ENCODE data around the gene RIMBP2. TPM values are rescaled to one million over a fixed set of nuclear protein-coding genes. Genes with fewer than 3 reads are reported as not detected.

Gene RIMBP2
- polyA plus RNA-seq, 3 donors, result 16.5 to 26.5 (median 20.9) TPM

- DNase-seq (ENCODE audit: extremely low read depth in 1 of 11, low read depth in 9 of 11, low spot score in 4 of 11), result no peak
These were observed 310.8 kb downstream of the RIMBP2 start for GRCh38 chr12:130405332-130405731.

DNA sequence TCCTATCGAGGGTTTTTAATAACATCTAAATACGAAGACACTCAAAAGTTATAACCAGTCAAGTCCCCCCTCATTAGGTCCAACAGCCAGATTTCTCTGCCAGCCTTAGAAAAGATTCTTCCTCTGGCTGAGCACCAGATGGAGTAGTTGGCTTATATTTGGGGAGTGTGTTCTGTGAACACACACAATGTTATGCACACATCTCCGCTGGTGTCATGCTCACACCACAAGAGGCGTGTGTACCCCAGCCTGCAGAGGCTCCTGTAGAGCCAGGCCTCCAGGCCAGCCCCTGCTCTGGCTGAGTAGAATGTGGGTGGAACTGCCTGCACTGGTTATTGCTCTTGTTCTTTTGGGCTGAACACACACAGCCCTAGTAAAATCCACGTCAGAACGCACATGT is 314.4 kb downstream of the RIMBP2 start:
- DNase-seq (ENCODE audit: extremely low read depth in 1 of 11, low read depth in 9 of 11, low spot score in 4 of 11), result peak in 4 of 11 donors; percentile 2 to 13 (median 4)

DNA sequence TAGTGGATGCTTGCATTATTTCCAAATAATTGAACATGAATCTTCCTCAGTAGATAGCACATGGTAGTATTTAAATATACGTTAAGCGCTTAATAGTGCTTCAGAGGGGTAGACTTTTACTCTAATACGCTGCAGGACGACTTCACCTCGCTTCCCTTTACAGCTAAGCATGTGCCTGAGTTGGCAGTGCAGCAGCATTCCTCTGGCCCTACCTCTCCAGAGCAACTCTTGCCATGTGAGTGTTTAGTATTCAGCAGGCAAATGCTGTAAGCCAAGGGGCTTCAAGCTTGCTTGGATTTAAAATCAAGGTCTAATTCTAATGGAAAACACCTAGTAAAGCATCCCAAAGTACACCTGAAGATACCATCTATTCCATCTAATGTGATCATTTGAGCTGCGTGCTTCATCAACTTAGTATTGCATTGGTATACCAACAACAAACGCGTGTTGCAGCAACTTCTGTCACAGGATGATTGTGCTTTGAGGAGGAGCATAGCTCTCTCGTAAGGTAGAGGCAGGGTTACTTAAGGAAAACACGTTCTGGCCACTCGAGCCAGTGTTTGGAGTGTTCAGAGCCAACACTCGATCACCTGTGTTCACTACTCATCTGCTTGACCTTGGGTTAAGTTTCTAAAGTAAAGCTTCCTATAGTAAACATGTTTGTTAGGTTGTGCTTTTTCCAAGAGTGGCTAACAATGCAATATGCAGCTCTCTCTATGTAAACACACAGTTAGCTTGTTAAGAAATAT is 317.8 kb downstream of the RIMBP2 start:
- no peak for DNase-seq (ENCODE audit: extremely low read depth in 1 of 11, low read depth in 9 of 11, low spot score in 4 of 11)

DNA sequence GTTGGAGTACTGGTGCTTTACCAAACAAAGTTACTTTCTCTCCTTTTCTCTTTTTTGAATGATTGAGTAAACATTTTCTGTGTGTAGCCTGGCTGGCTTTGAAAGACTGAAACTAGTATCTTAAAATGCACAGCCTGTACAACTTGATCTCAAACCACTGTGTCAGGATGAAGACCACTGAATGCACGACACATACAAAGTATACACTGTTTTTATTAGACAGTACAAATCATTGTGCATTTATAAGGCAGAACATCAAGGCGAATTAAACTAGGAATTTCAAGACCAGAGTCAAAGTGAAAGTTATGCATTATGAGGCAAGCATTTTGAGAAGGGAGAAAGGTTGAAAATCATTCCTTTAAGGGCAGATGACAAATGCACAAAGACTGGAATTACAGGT is 319.4 kb downstream of the RIMBP2 start:
- no peak for DNase-seq (ENCODE audit: extremely low read depth in 1 of 11, low read depth in 9 of 11, low spot score in 4 of 11)

DNA sequence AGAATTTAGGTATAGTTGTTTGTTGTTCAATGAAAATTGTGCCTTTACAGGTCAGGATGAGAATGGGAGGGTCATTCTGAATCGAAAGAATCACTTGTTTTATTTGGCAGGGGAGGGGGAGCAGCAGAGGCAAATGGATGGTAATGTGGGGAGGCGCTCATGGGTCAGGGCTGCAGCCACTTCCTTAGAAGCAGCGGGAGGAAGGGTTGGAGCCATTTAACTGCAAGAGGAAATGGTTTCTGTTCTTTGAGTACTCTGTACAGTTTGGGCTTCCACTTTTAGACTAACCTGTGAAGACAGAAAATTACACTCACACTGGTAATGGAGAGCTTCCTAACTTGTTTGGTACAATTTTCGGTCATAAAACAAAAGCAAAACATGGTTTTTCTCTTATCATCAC is 321.2 kb downstream of the RIMBP2 start:
- no peak for DNase-seq (ENCODE audit: extremely low read depth in 1 of 11, low read depth in 9 of 11, low spot score in 4 of 11)

DNA sequence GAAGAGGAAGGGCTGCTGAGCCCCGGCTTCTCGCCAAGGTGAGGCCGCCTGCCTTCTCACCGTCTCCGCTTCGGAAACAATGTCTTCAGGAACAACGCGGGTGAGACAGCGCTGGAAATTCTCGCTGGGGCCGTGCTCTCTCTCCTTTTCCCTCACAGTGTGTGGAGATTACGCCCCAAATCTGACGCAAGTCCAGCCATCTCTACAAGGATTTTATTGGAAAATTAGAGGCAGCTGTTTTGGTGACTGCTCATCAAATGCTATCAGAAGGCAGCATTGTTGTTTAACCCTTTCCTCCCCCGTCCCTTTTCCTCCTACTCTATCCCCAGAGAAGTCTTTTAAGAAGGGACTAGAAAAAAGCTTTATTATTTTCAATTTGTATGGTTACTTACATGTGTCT is 324.9 kb downstream of the RIMBP2 start:
- no peak for DNase-seq (ENCODE audit: extremely low read depth in 1 of 11, low read depth in 9 of 11, low spot score in 4 of 11)

DNA sequence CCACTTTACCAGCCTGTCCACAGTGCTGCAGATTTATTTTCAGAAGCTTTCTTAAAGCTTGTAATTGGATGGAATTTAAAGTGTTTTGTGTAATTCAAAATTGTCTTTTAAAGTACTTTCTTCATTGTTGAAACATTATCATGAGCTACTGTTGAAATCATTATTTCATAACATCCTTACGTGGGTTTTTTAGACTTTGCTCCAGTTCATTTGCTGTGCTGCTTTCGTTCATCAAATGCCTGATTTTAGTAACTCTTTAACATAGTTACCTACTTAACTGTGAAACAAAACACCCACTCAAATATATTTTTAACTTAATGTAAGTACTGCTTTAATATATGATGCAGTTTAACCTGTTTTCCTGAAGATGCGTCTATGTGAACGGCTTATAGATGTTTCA is 330.9 kb downstream of the RIMBP2 start:
- no peak for DNase-seq (ENCODE audit: extremely low read depth in 1 of 11, low read depth in 9 of 11, low spot score in 4 of 11)

GRCh38 chr12:130384234-130384633 is 331.9 kb downstream of the RIMBP2 start:
- DNase-seq (ENCODE audit: extremely low read depth in 1 of 11, low read depth in 9 of 11, low spot score in 4 of 11), result no peak

GRCh38 chr12:130382818-130383217 is 333.3 kb downstream of the RIMBP2 start:
- no peak for DNase-seq (ENCODE audit: extremely low read depth in 1 of 11, low read depth in 9 of 11, low spot score in 4 of 11)

- no peak for DNase-seq (ENCODE audit: extremely low read depth in 1 of 11, low read depth in 9 of 11, low spot score in 4 of 11)
These were observed 340.5 kb downstream of the RIMBP2 start for GRCh38 chr12:130375296-130376287.

- DNase-seq (ENCODE audit: extremely low read depth in 1 of 11, low read depth in 9 of 11, low spot score in 4 of 11), result no peak
These were observed 342.0 kb downstream of the RIMBP2 start for GRCh38 chr12:130374083-130374482.

DNA sequence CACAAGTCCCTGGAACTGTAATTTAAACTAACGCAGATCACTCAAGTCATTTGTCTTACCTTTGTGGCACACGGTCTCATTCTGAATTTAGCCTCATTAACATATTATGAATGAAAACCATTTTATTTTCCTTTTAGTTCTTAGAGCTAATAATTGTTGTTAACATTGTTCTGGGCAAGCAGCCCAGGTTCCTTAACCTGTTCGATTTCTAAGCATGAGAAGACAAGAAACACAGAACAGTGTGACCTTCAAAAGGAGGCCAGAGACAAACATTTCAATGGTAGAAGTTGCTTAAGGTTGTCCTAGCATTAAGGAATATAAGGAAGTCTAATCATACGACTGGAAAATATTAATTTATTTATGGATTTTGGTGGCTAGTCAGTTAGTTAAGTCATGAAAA is 343.2 kb downstream of the RIMBP2 start:
- DNase-seq (ENCODE audit: extremely low read depth in 1 of 11, low read depth in 9 of 11, low spot score in 4 of 11), result no peak

DNA sequence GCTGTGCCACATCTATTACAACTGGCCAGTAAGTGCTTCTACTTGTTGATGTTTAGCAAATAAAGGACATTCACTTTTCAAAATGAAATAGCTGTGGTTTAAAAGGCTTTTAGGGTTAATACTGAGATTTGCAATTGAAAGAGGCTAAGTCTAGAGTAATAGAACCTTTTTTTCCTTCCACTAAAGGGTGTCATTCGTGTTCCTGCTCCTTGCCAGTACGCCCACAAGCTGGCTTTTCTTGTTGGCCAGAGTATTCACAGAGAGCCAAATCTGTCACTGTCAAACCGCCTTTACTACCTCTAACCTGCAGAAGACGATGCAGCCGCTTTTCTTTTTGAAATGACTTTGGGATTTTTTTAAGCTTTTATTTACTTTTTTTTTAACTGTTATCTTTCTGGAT is 344.8 kb downstream of the RIMBP2 start:
- no peak for DNase-seq (ENCODE audit: extremely low read depth in 1 of 11, low read depth in 9 of 11, low spot score in 4 of 11)

DNA sequence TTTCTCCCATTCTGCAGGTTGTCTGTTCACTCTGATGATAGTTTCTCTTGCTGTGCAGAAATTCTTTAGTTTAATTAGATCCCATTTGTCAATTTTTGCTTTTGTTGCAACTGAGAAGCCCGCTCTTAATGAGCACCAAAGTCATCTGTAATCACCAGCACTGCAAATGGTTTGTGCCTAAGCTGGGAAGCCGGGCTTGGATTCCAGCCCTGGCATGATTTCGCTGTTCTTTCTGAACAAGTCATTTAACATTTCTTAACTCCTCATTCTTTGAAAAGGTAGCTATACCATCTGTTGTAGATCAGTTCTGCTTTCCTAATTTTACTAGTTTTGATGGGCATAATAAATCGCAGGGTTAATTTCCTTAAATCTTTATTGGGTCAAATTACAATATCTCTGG is 346.3 kb downstream of the RIMBP2 start:
- DNase-seq (ENCODE audit: extremely low read depth in 1 of 11, low read depth in 9 of 11, low spot score in 4 of 11), result no peak

- DNase-seq (ENCODE audit: extremely low read depth in 1 of 11, low read depth in 9 of 11, low spot score in 4 of 11), result no peak
These were observed 348.6 kb downstream of the RIMBP2 start for GRCh38 chr12:130367523-130367922.

- DNase-seq (ENCODE audit: extremely low read depth in 1 of 11, low read depth in 9 of 11, low spot score in 4 of 11), result no peak
These were observed 349.1 kb downstream of the RIMBP2 start for GRCh38 chr12:130367003-130367402.

DNA sequence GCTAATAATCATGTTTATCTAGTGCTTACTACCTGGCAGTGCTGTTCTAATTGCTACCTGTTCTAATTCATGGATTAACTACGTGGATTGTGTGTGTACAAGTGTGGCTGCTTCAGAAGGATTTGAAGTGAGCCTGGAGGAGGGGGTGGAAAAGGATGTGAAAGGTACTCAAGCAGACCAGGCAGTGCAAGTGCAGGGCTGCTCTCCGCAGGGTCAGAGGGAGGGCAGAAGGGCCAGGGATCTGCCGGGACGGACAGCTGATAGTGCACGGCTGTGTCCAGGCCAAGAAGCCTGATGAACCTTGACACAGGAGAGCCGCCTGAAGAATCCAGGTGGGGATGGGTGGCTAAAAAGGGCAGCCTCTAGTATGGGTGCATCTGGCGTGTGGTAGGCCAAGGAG is 349.9 kb downstream of the RIMBP2 start:
- no peak for DNase-seq (ENCODE audit: extremely low read depth in 1 of 11, low read depth in 9 of 11, low spot score in 4 of 11)

- DNase-seq (ENCODE audit: extremely low read depth in 1 of 11, low read depth in 9 of 11, low spot score in 4 of 11), result no peak
These were observed 351.5 kb downstream of the RIMBP2 start for GRCh38 chr12:130364578-130364977.

DNA sequence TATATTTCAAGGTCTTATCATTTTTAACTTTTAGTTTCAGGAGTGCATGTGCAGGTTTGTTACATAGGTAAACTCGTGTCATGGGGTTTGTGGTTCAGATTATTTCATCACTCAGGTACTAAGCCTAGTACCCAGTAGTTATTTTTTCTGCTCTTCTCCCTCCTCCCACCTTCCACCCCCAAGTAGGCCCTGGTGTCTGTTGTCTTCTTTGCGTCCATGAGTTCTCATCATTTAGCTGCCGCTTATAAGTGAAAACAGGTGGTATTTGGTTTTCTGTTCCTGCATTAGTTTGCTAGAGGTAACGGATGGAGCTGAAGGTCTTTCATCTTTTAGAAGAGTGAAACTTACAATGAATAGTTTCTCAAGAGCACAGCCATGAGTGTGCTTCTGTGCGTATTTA is 354.0 kb downstream of the RIMBP2 start:
- no peak for DNase-seq (ENCODE audit: extremely low read depth in 1 of 11, low read depth in 9 of 11, low spot score in 4 of 11)

DNA sequence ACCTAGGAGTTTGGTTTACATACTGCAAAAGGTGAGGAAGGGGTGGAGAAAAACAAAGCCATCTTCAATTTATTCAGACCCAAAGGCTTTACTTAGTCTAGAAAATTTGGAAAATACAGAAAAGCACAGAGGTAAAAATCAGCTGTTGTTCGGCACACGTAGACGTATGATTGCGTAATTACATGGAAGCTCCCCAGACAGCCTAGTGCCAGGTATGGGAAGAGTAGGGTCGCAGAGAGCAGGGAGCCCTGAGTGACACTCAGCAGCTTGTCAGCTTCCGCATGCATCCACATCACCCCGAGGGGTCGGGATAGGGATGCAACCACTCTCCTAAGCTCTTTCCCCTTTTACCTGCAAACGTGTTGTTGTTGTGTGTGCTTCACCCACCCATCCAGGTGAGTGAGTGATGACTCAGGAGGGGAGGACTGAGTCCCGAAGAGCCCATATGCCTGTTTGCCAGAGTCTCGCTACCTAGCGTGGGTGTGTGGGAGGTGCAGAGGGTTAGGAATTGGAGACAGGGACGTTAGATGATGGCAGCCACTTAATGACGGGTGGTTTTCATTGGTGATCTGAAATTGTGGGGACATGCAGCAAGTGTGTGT is 358.3 kb downstream of the RIMBP2 start:
- DNase-seq (ENCODE audit: extremely low read depth in 1 of 11, low read depth in 9 of 11, low spot score in 4 of 11), result no peak
